ENCODE data around the gene SEC23A.
"Not testable (repeated sequence)": the region's sequence is repeated elsewhere in the genome, so short reads cannot be mapped to it uniquely, and the experiment has no call there.

SEC23A gene

DNA sequence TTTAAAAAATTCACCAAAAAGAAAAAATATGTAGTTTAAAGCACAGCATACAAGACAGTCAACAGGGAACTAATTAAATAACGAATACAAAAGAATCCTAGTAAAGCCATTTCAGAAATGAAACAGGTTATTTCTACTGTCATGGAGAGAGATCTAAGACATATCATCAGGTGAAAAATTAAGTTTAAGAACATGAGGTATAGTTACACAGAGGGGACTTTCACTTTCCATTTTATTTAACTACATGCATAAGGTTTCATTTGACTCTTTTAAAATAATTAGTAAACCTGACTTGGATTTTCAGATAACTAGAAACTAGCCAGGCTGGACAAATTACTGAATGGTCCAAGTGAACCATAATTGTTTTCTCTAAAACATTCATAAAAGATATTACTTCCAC, 11.3 kb downstream of the SEC23A start:
- no peak for DNase-seq (ENCODE audit: low read depth in 2 of 2)

DNA sequence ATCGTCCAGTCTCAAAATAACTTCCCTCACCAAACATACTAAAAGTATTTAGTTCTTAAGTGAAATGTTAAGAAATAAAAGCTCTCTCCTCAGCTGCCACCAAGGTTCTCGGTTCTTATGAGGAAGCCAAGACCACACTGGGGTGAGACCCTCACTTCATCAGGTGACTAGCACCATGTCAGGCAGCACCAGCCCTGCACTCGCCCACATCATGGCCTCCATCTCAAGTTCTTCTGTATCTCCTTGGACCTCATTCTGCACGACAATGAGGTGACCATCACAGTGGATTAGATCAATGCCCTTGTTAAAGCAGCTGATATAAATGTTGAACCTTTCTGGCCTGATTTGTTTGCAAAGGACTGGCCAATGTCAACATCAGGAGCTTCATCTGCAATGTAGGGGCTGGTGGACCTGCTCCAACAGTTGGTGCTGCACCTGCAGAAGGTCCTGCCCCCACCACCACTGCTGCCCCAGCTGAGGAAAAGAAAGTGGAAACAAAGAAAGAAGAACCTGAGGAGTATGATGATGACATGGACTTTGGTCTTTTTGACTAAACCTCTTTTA, 12.4 kb downstream of the SEC23A start:
- DNase-seq (ENCODE audit: low read depth in 2 of 2) = no peak

DNA sequence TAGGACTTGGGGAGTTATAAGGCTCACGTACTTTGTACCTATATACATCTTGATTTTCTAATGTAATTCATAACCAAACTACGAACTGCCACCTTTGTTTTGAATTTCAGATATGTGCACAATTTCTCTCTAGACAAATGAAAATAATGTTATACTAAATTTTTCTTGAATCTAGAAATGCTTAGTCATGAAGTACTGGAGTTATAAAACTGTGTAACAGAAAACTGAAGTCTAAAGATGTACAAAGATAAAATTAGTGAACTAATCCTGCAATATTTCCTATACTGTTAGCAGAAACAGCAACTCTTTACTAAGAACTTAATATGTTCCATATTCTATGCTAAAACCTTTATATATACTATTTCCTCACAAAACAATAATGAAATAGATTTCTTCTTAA, 15.5 kb downstream of the SEC23A start:
- DNase-seq (ENCODE audit: low read depth in 2 of 2) = no peak

DNA sequence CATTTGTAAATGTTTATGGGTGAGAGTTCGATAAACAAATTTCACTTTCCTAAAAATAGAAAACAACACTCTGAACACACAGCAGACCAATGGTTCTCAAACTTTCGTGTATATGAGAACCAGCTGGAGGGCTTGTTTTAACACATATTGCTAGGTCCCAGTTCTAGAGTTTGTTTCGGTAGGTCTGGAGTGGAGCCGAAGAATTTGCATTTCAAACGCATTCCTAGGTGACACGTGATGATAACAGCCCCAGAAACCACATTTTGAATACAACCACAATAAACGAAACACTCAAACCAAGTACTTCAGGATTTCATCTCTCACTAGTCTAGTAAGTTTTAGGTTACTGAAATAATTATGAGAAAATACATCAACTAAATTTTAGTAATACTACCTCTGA, 17.1 kb downstream of the SEC23A start:
- DNase-seq (ENCODE audit: low read depth in 2 of 2) = no peak

DNA sequence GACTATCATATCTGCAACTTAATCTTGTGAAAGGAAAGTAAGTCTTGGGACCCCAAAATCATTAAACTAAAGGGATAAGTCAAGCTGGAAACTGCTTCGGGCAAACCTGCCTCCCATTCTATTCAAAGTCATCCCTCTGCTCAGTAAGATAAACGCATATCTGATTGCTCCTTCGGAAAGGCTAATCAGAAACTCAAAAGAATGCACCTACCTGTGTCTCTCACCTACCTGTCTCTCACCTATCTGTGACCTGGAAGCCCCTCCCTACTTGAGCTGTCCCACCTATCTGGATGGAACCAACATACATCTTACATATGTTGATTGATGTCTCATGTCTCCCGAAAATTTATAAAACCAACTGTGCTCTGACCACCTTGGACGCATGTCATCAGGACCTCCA, 19.9 kb downstream of the SEC23A start:
- no peak for DNase-seq (ENCODE audit: low read depth in 2 of 2)

DNA sequence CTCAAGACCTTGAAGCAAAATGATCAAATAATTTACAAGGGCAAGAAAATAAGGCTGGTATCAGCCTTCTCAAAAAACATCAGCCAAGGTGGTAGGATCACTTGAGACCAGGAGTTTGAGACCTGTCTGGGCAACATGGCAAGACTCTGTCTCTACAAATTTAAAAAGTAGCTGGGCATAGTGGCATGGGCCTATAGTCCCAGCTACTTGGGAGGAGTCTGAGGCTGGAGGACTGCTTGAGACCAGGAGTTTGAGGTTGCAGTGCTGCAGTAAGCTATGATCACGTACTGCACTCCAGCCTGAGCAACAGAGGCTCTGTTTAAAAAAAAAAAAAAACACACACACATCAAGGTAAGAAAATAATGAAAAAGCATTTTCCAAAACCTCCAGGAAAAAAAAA, 22.1 kb downstream of the SEC23A start:
- DNase-seq (ENCODE audit: low read depth in 2 of 2) = no peak

DNA sequence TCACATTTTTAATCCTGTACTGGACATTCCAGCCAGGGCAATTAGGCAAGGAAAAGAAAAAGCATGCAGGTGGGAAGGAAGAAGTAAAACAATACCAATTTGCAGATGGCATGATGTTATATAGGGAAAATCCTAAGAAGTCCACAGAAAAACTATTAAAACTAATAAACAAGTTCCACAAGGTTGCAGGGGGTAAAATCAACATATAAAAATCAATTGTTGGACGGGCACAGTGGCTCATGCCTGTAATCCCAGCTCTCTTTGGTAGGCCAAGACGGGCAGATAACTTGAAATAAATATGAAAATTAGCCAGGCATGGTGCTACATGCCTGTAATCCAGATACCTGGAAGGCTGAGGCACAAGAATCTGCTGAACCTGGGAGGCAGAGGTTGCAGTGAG, 31.9 kb downstream of the SEC23A start:
- no peak for DNase-seq (ENCODE audit: low read depth in 2 of 2)

DNA sequence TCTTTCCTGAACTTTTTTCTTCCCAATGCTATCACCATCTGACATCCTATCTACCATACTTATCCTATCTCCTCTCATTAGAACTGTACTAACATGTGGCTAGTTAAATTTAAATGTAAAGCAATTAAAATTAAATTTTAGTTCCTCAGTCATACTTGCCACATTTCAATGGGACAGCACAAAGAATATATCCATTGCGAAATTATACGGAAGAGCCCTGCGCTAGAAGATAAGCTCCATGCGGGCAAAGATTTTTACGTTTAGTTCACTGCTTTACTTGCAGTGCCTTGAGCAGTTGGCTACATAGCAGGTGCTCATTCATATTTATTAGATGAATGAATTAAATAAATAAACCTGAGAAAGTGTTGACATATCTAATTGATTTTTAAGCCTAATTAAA, 33.1 kb downstream of the SEC23A start:
- DNase-seq (ENCODE audit: low read depth in 2 of 2) = no peak

DNA sequence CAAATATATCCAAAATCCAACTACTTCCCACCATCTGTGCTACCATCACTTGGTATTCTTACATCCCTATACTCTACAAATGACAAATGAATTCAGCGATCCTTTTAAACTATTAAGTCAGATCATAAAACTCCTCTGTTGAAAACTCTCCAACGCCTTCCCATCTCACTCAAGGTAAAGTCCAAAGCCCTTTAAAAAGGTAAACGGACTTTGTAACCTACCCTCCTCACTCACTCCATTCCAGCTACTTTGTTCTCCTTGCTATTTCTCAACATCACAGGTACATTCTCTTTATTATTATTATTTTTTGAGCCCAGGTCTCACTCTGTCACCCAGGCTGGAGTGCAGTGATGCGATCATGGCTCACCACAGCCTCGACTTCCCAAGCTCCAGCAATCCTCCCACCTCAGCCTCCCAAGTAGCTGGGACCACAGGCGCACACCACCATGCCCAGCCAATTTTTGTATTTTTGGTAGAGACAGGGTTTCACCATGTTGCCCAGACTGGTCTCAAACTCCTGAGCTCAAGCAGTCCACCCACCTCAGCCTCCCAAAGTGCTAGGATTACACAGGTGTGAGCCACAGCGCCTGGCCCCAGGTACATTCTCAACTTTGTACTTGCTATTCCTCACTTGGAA, 33.7 kb downstream of the SEC23A start:
- not testable (repeated sequence) for DNase-seq (ENCODE audit: low read depth in 2 of 2)

DNA sequence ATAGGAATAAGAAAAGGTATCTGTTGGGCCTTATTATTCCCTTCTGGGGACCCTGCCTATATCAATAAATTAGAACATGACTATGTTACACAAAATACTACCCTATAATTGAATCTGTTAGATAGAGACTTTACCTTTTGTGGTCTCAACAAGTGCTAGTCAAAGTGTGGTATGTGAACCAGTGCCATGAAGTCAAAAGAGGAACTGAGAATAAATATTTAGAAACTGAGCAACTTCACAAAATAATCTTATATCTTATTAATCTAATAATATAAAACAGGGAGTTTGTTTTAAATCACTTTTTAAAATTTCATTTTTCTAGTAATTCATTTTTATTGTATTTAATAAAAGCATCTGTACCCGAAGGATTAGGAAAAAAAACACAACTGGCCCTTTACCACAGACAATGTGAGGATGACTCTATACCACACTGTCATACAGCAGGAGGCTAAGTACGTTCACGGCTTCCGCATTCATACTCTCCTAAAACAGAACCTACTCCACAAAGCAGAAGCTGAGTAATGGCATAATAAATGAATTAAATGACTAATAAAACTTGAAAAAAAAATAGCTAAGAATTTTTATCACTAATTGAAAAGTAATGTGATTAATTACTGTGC, 42.1 kb downstream of the SEC23A start:
- DNase-seq (ENCODE audit: low read depth in 2 of 2) = no peak

DNA sequence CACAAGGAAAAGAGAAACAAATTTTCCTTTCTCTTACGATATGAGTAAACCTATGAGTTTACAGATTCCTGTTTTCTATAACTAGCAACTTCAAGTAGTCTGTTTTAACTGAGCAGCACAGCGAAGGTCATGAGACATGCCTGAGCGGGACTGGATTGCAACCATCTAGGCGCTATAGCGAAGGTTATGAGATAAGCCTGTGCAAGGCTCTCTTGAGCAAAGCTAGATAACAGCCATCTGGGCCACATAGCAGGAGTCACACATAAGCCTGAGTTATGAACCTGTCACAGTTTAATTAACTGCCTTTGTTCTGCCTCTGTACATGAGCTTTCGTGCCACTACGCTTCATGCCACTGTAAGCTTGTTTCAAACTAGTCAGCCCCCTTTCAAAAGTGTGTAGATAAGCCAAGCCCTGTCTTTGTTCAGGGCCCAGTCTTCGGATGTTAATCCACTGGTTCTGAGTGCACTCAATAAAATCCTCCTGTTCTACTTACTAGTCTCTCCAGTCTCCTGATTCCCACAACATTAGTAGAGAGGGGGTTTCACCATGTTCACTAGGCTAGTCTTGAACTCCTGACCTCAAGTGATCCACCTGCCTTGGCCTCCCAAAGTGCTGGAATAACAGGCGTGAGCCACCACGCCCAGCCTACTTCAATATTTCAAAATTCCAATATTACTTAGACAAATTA, 47.1 kb downstream of the SEC23A start:
- DNase-seq (ENCODE audit: low read depth in 2 of 2) = no peak

DNA sequence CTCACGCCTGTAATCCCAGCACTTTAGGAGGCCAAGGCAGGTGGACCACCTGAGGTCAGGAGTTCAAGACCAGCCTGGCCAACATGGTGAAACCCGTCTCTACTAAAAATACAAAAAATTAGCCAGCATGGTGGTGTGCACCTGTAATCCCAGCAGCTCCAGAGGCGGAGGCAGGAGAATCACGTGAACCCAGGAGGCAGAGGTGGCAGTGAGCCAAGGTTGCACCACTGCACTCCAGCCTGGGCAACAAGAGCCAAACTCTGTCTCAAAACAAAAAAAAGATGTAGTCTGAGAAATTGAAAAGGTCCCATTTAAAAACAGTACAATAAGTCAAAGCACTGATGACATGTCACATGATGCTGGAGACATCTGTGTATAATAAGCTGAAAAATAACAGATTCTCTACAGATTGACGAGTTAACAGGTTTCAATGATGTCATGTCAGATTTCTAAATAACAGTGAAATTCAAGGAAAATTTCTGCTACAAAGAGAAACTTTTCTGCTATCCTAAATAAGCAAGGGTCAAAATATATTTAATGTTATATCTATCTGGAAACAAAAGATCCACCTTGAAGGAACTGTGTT, 50.1 kb downstream of the SEC23A start:
- not testable (repeated sequence) for DNase-seq (ENCODE audit: low read depth in 2 of 2)

DNA sequence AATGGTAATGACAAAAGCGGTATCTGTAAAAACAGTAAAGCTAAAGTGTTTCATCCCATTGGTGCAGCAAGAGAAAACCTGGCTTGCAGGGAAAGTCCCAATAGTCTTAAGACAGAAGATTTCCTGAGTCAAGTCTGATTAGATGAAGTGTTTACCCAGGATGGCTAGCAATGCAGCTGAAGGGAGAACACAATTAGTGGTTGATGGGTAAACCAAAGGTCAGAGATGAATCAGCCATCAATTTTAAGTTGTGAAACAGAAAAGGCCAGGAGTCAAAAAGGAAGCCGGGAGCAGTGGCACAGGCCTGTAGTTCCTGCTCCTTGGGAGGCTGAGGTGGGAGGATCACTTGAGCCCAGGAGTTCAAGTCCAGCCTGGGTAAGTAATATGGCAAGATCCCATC, 52.6 kb downstream of the SEC23A start:
- no peak for DNase-seq (ENCODE audit: low read depth in 2 of 2)

DNA sequence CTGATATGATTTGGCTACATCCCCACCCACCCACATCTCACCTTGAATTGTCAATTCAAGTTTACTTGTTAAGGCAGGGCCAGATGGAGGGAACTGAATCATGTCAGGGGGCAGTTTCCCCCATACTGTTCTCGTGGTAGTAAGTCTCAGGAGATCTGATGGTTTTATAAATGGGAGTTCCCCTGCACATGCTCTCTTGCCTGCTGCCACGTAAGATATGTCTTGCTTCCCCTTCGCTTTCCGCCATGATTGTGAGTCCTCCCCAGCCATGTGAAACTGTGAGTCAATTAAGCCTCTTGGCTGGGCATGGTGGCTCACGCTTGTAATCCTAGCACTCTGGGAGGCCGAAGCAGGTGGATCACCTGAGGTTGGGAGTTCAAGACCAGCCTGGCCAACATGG, 57.1 kb downstream of the SEC23A start:
- not testable (repeated sequence) for DNase-seq (ENCODE audit: low read depth in 2 of 2)

DNA sequence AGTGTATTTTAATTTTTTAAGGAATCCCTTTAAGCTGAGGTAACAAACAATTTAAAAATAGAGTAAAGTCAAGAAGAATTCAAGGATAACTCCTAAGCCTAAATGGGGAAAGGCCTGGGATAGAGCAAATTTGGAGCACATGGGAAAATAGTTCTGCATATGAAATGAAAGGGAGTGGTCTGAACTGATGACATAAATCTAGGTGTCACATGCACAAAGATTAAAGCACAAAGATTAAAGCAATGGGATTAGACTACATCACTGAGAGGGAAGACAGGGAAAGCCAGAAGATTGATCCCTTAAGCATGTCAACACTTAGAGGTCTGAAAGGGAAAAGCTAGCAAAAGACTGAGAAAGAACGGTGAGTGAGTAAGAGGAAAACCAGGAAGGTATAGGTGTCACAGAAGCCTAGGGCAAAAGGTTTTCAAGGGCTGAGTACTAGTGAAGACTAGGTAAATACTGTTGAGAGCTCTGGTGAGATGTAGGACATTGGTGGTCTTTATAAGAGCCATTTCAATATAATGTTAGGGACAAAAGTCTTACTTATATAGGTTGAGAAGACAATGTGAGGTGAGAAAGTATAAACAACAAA, 59.6 kb downstream of the SEC23A start:
- no peak for DNase-seq (ENCODE audit: low read depth in 2 of 2)

DNA sequence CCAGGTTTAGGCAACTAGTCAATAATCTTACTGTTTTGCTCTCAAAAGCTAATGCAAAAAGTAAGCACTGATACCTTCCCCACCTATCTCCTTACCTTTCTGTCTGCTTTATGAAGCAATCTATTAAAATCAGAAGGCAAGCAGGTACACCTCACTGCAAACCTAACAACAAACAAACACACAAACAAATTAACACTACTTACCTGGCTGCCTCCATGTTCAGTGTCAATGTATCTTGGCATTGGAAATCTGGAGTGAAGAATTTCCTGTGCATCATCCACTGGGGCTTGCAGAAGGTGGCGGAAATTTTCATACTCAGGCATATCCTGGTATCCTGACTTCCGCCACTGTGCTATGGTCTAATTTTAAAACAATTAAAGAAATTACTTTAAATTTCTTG, 62.5 kb downstream of the SEC23A start:
- no peak for DNase-seq (ENCODE audit: low read depth in 2 of 2)

DNA sequence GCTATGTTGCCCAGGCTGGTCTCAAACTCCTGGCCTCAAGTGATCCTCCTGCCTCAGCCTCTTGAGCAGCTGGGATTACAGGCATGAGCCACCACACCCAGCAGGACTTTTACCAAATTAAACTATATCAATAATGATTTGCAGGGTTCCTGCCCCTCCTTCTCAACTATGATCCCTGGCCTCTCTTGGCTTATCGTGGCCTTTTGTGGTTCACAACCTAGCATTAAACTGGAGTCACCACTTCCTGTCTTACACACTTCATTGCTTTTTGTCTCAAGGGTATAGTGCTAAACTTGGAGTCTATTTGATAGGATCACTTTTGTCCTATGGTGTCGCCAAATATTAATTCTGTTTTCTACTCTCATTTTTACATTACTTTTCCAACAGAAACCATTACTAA, 64.5 kb downstream of the SEC23A start:
- DNase-seq (ENCODE audit: low read depth in 2 of 2) = no peak

DNA sequence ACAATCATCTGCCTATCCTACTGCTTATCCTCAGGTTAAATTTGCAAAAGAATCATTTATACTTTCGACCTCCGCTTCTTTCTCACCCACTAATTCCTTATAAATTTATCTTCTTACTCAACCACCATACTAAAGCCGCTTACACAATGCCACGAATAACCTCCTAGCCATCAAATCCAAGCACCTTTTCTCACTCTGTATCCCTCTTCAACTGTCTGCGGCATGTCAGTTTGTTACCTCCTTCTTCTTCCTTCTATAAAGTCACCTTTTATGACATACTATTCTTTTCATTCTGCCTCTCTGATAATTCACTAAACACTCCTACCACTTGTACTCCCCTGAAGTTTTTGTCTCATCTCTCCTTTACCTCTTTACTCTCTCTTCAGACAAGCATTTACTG, 66.3 kb downstream of the SEC23A start:
- DNase-seq (ENCODE audit: low read depth in 2 of 2) = no peak

DNA sequence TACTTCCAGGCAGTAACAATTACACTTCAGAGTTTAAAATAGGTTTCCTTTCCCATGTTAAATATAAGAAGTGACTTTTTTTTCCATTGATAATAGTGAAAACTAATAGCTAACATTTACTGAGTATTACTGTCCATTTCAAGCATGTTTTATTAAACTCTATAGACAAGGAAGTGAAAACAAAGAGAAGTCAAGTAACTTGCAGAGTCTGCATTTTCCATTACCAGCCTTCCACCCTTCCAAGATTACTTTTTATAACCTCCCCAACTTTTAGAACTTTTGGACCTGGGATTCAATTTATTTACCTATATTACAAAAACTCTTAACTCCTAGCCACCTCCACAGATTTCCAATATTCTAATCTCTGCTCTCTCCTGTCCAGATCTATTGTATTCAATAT, 67.7 kb downstream of the SEC23A start:
- DNase-seq (ENCODE audit: low read depth in 2 of 2) = no peak

DNA sequence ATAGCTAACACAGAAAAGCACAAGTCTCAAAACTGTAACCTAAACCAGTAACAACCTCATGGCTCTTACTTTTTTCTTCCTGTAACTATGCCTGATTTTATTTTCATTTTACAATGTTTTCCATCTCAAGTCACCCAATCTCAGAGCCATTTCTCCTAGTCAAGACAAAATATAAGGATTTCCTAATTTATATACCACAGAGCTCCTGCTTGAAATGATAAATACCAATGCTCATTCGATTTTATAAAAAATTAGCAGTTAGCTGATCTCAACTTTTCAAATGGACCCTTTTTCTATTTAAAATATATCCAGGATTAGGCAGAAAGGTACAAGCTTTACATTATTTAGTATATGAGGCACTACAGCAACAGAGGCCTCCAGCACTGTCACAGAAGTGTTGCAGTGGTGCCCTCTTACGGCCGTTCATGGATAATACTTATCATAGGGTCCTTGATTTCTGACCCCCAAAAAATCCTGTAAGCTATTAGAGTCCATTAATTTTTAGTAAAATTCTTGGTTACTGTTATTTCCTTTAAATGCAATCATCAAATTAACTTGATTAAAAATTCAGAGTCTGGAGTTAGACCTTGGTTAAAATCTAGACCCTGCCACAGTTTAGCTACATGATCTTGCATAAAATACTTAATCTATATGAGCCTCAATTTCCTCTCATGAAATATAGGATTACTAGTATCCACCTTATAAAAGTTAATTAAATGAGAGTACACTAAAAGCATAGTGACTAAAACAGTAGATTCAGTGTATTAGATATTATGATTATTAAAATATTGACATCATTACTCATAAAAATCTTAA, 68.3 kb downstream of the SEC23A start:
- DNase-seq (ENCODE audit: low read depth in 2 of 2) = no peak

DNA sequence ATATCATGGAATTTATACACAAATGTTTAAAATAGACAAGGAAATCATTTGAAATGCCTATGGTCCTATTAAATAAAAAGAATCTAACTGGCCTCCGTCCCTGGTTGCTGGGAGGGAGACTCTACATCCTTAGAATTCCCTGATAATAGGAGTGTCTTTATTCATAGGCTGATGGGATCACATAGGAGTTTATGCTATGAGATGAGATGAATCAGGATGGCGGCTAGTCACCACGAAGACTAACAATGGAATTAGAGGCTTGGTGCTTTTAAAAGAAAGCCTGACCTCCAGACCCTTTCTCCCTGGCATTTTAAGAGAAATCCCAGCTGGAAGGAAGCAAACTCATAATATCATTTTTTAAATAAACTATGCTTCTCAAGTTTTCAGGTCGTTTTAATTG, 69.7 kb downstream of the SEC23A start:
- DNase-seq (ENCODE audit: low read depth in 2 of 2) = no peak
